Tibial artery (tissue), 4 donors: Measurements from ENCODE around the gene TRABD2A.

ENCODE experiments used
- DNase-seq, 2 donors: peaks; one replicate each; pipeline ENCODE4 v3.0.0-alpha.2; 2019
- H3K27ac ChIP-seq, 2 donors: fragments of 200-600 bp; sonication (generic) in 1 of 2; 1 replicate in 1 of 2; 2 replicates in 1 of 2; pipeline ENCODE4 v1.5.1; 2018 to 2019; ENCODE audit warnings: mild to moderate bottlenecking in 1 of 2
- H3K27me3 ChIP-seq, 2 donors: fragments of 200-600 bp; sonication (generic) in 1 of 2; one replicate each; pipeline versions ENCODE4 v1.5.1 to v1.6.0; 2016 to 2019
- H3K36me3 ChIP-seq, 3 donors: fragments of 200-600 bp; sonication (generic) in 2 of 3; one replicate each; pipeline ENCODE4 v1.5.1; 2016 to 2019; ENCODE audit warnings: mild to moderate bottlenecking in 2 of 3
- H3K4me1 ChIP-seq, 4 donors: fragments of 200-600 bp; sonication (generic) in 2 of 4; 1 replicate in 3 of 4; 2 replicates in 1 of 4; pipeline ENCODE4 v1.5.1; 2016 to 2019
- H3K4me3 ChIP-seq, 2 donors: fragments of 200-600 bp; sonication (generic) in 1 of 2; 1 replicate in 1 of 2; 2 replicates in 1 of 2; pipeline ENCODE4 v1.5.1; 2018 to 2019; ENCODE audit warnings: mild to moderate bottlenecking in 2 of 2
- H3K9me3 ChIP-seq, 3 donors: fragments of 200-600 bp; sonication (generic) in 1 of 3; one replicate each; pipeline ENCODE4 v1.5.1; 2016 to 2019
- CTCF ChIP-seq, 2 experiments: fragments of 200-600 bp in 1 of 2; fragments of 450-650 bp in 1 of 2; IDR thresholded peaks; one replicate each; pipeline ENCODE4 v1.5.1; 2017 to 2019; ENCODE audit warnings: antibody characterized with exemption in 2 of 2, mild to moderate bottlenecking in 1 of 2, moderate library complexity in 1 of 2
- intact Hi-C: fragments of 100-400 bp; cut with DNase I; formaldehyde crosslinking; loops from one replicate; pipeline ENCODE4 v1.15.0; 2023; ENCODE audit warnings: low total_unique reads

The TRABD2A gene, protein sequence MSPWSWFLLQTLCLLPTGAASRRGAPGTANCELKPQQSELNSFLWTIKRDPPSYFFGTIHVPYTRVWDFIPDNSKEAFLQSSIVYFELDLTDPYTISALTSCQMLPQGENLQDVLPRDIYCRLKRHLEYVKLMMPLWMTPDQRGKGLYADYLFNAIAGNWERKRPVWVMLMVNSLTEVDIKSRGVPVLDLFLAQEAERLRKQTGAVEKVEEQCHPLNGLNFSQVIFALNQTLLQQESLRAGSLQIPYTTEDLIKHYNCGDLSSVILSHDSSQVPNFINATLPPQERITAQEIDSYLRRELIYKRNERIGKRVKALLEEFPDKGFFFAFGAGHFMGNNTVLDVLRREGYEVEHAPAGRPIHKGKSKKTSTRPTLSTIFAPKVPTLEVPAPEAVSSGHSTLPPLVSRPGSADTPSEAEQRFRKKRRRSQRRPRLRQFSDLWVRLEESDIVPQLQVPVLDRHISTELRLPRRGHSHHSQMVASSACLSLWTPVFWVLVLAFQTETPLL

GRCh38 chr2:84880645-84881521 is at the start of gene TRABD2A:
Gene TRABD2A, minus strand, starts transcription at chr2:84881084. Its CDS starts 45 bp downstream, at chr2:84881039.
- intact Hi-C loops: loop anchor here (5.0 kb wide), 1 partner anchor 384 kb away; no protein-coding TSS in a partner anchor
- no peak within 1 kb of the TSS for H3K27ac ChIP-seq
- no peak for TF ChIP-seq CTCF (IDR thresholded peaks at IDR 0.05)
- no peaks in the 10 kb centered on the region for H3K36me3 ChIP-seq
- H3K4me3 ChIP-seq: peak within 1 kb of the TSS; percentile 38 to 48
- no peak for DNase-seq
- H3K27me3 ChIP-seq: peaks cover 0 to 37% of the 10 kb centered on the region in 2 donors
- H3K9me3 ChIP-seq: no peaks in the 10 kb centered on the region
- H3K4me1 ChIP-seq: peaks cover 0 to 32% (median 18%) of the 10 kb centered on the region in 4 donors

- H3K27ac ChIP-seq: no peak overlapping the region
- H3K9me3 ChIP-seq: no peaks in the 10 kb centered on the region
- intact Hi-C loops: no loop called here
- H3K4me1 ChIP-seq: peaks cover 0 to 23% (median 13%) of the 10 kb centered on the region in 4 donors
- no peak for DNase-seq
- no peaks in the 10 kb centered on the region for H3K27me3 ChIP-seq
- H3K36me3 ChIP-seq: no peaks in the 10 kb centered on the region
- TF ChIP-seq CTCF (IDR thresholded peaks at IDR 0.05): no peak
- peak overlapping the region in 1 of 2 donors; percentile 48 for H3K4me3 ChIP-seq
These were observed 46.4 kb upstream of the TRABD2A start for GRCh38 chr2:84927275-84927627.

DNA sequence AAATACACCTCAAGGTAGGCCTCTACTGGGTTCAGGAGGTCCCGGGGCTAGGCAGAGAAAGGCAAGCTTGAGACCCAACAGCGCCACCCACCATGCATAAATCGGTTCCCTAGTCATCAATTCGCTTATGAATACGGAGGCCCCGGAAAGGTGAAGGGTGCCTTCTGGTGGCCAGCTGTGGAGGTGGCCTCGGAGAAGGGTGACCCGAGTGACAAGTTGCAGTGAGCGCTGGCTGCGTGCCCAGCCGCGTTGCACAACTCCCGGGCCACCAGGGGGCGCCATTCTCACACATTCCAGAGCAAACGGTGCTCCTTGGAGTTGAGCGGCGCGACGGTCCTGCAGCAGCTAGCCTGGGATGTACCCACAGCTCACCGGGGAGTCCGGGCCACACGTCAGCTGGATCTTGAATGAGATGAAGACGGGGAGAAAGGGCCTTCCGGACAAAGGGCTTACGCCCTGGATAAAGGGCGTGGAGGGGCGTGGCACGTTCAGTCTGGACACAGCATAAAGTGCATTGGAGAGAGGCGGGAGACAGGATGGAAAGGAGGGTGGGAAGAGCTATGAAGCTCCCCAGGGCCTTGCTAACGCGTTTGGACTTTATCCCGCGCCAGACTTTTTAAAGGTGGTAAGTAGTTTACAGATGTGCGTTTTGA is 45.0 kb upstream of the TRABD2A start:
- no peaks in the 10 kb centered on the region for H3K9me3 ChIP-seq
- no peaks in the 10 kb centered on the region for H3K27me3 ChIP-seq
- peak; percentile 96 to 97 for DNase-seq
- peaks cover 0 to 23% (median 13%) of the 10 kb centered on the region in 4 donors for H3K4me1 ChIP-seq
- H3K36me3 ChIP-seq: no peaks in the 10 kb centered on the region
- peak overlapping the region; percentile 38 to 48 for H3K4me3 ChIP-seq
- peak; percentile 84 to 94 for TF ChIP-seq CTCF (IDR thresholded peaks at IDR 0.05)
- H3K27ac ChIP-seq: no peak overlapping the region
- intact Hi-C loops: no loop called here

DNA sequence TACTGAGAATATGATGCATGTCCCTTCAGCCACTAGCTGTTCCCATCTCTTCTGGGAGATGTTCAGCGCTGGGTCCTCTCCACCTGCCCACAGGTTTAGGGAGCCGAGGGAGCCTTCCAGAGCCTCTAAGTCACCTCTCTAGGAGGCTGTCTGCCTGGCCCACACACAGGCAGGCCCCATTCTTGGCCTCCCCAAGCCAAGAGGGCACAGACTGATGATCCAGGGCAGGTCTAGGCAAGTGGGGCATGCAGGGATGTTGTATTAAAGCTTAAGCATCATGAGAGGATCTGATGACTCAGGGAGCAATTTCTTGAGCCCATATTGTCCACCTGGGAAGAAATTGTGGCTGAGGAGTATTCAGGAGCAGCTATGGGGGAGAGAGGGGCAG is 44.4 kb upstream of the TRABD2A start:
- no peak for TF ChIP-seq CTCF (IDR thresholded peaks at IDR 0.05)
- no peak overlapping the region for H3K27ac ChIP-seq
- no peaks in the 10 kb centered on the region for H3K36me3 ChIP-seq
- peaks cover 0 to 24% (median 15%) of the 10 kb centered on the region in 4 donors for H3K4me1 ChIP-seq
- H3K27me3 ChIP-seq: no peaks in the 10 kb centered on the region
- intact Hi-C loops: no loop called here
- no peak overlapping the region for H3K4me3 ChIP-seq
- peak in 1 of 2 donors; percentile 50 for DNase-seq
- H3K9me3 ChIP-seq: no peaks in the 10 kb centered on the region
